Measurements from ENCODE around the gene ZNF622.

GRCh38 chr5:16406023-16406422, 59.6 kb downstream of the ZNF622 start:
- TF ChIP-seq JUNB (IDR thresholded peaks at IDR 0.05), result no peak
- no peak for TF ChIP-seq NR2C2 (IDR thresholded peaks at IDR 0.05; ENCODE audit: borderline replicate concordance, control insufficient read depth, insufficient read length, low read depth)
- TF ChIP-seq CHD4 (IDR thresholded peaks at IDR 0.05), result no peak
- TF ChIP-seq EZH2 (IDR thresholded peaks at IDR 0.05; ENCODE audit: borderline replicate concordance, control insufficient read depth, low read depth, low read length), result no peak
- TF ChIP-seq, protein P1, sequence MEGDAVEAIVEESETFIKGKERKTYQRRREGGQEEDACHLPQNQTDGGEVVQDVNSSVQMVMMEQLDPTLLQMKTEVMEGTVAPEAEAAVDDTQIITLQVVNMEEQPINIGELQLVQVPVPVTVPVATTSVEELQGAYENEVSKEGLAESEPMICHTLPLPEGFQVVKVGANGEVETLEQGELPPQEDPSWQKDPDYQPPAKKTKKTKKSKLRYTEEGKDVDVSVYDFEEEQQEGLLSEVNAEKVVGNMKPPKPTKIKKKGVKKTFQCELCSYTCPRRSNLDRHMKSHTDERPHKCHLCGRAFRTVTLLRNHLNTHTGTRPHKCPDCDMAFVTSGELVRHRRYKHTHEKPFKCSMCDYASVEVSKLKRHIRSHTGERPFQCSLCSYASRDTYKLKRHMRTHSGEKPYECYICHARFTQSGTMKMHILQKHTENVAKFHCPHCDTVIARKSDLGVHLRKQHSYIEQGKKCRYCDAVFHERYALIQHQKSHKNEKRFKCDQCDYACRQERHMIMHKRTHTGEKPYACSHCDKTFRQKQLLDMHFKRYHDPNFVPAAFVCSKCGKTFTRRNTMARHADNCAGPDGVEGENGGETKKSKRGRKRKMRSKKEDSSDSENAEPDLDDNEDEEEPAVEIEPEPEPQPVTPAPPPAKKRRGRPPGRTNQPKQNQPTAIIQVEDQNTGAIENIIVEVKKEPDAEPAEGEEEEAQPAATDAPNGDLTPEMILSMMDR (IDR thresholded peaks at IDR 0.05 in 2 of 3, conservative IDR thresholded peaks at IDR 0.05 in 1 of 3; ENCODE audit: control insufficient read depth in 2 of 3, extremely low read depth in 1 of 3, insufficient read depth in 1 of 3, low read depth in 3 of 3, low read length in 3 of 3), result no peak
- TF ChIP-seq POLR2AphosphoS2 (IDR thresholded peaks at IDR 0.05; ENCODE audit: low read depth, low read length), result no peak

Measured in GM12878 (cell line).